ENCODE data around the gene RYR2.
"Not testable (repeated sequence)": the region's sequence is repeated elsewhere in the genome, so short reads cannot be mapped to it uniquely, and the experiment has no call there.

Gene RYR2

DNA sequence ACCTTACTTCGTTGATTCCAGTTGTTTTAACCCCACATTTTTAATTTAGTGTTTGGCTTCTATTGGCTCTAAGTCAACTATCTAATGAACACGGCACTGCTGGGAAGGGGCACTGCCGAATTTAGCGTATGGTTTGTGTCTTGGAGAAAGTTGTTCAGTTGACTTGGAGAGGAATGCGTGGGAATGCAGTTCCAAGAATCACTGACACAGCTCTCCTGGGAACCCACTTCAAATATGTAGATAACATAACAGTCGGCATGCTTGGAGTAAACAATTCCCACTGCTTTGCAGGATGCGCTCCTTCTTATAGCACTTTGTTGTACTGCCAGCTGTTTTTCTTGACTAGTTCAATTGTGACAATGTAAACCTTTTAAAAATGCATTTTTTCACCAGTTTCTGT, 104.3 kb downstream of the RYR2 start:
- in situ Hi-C loops (cut with MboI; ENCODE audit: low pct_unique_long_range_greater_than_20kb, low sequenced_read_pairs, unreplicated experiment), result no loop called here
- TF ChIP-seq CTCF (IDR thresholded peaks at IDR 0.05; ENCODE audit: extremely low read depth, insufficient read depth, missing control alignments), result no peak
- no peak for DNase-seq (ENCODE audit: low spot score)

DNA sequence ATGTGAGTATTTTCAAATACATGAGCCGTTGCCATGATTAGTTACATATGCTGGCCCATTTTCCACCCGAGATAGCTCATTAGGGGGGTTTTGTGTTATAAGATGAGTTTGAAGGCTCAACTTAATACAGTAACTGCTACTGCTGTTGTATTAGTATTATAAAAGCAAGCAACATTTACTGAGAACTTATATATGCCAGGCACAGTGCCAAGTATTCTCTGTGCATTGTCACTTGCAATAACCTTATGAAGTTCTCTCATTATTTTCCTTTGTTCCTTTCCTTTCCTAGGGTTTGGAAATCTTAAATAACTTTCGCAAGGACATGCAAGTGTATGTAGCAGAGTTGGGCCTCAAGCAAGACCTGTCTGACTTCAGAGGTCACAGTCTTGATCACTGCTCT, 107.9 kb downstream of the RYR2 start:
- in situ Hi-C loops (cut with MboI; ENCODE audit: low pct_unique_long_range_greater_than_20kb, low sequenced_read_pairs, unreplicated experiment), result no loop called here
- no peak for DNase-seq (ENCODE audit: low spot score)
- TF ChIP-seq CTCF (IDR thresholded peaks at IDR 0.05; ENCODE audit: extremely low read depth, insufficient read depth, missing control alignments), result no peak

DNA sequence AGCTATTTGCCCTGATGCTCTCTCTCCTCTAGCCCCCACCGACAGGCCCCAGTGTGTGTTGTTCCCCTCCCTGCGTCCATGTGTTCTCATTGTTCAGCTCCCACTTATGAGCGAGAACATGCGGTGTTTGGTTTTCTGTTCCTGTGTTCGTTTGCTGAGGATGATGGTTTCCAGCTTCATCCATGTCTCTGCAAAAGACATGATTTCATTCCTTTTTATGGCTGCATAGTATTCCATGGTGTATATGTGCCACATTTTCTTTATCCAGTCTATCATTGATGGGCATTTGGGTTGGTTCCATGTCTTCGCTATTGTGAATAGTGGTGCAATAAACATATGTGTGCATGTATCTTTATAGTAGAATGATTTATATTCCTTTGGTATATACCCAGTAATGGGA, 110.0 kb downstream of the RYR2 start:
- in situ Hi-C loops (cut with MboI; ENCODE audit: low pct_unique_long_range_greater_than_20kb, low sequenced_read_pairs, unreplicated experiment); DNase-seq (ENCODE audit: low spot score): not testable (repeated sequence)

GRCh38 chr1:237152506-237153335, 110.7 kb downstream of the RYR2 start:
- no peak for TF ChIP-seq CTCF (IDR thresholded peaks at IDR 0.05; ENCODE audit: extremely low read depth, insufficient read depth, missing control alignments)
- in situ Hi-C loops (cut with MboI; ENCODE audit: low pct_unique_long_range_greater_than_20kb, low sequenced_read_pairs, unreplicated experiment), result no loop called here
- DNase-seq (ENCODE audit: low spot score), result no peak

DNA sequence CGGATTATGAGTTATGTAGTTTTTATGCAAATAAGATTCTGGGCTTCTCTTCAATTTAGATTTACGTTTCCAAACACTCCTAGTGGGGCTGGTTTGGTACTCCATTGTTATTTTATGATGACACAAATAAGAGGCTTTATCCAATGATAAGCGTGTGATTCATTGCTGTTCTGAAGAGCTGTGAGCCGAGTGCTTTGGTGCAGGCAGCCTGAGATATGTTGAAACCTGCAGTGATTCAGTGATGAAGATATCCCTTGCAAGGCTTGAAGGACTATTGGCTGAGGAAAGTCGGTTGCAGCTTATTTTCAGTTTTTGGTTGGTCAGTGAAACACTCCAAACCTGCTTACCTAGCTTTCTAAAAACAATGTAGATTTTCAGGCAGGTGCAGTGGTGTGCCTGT, 112.2 kb downstream of the RYR2 start:
- no peak for DNase-seq (ENCODE audit: low spot score)
- no peak for TF ChIP-seq CTCF (IDR thresholded peaks at IDR 0.05; ENCODE audit: extremely low read depth, insufficient read depth, missing control alignments)
- in situ Hi-C loops (cut with MboI; ENCODE audit: low pct_unique_long_range_greater_than_20kb, low sequenced_read_pairs, unreplicated experiment), result no loop called here

DNA sequence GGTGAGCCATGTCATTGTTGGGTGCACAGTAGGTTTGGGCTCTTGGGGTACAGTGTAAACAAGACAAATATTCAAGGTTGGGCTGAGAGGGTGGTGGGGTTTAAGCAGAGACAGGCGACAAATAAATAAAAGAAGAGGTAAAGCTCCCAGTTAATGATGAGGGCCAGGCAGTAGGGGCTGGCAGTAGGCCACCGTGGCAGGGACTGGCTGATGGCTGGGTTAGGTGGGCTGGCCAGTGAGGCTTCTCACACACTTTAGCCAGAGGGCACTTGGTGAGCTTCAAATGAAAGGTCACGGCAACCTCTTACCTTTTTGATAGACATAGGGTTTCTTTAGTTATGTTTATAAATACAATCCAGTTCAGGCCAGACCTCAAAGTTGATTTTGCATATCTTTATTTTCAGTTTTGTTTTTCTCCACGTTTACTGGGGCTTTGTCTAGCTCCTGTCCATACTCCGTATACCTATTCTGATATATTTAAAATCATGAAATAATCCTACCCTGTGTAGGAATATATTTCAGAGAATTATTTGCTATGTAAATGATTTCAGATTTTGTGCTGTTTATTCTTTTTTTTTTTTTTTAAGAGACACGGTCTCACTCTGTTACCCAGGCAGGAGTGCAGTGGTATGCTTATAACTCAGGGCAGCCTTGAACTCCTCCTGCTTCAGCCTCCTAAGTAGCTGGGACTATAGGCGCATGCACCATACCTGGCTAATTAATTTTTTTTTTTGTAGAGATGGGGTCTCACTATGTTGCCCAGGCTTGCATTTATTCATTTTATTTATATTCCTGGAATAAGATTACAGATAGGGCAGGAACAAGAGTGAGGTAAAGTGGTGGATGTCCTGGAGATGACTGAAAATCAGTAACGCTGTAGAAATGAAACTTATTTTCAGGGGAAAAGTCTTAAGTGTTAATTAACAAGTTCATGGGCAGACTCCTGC, 122.7 kb downstream of the RYR2 start:
- no peak for DNase-seq (ENCODE audit: low spot score)
- no peak for TF ChIP-seq CTCF (IDR thresholded peaks at IDR 0.05; ENCODE audit: extremely low read depth, insufficient read depth, missing control alignments)
- in situ Hi-C loops (cut with MboI; ENCODE audit: low pct_unique_long_range_greater_than_20kb, low sequenced_read_pairs, unreplicated experiment), result no loop called here

DNA sequence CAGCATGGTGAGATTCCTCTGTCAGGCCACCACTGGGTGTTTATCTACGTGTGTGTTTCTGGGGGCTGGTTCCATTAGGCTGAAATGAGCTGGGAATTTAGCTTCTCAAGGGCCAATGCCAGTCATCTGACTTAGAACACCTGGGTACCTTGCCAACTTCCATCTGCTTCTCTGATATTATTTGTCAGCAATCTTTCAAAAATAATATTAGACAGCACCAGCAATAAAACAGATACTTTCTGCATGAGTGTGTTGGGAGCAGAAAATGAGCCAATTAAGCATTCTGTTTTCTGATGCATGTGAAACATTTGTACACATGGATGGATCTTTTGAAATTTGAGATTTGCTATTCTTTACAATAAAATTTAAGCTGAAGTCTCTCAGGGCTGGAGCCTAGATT, 124.1 kb downstream of the RYR2 start:
- TF ChIP-seq CTCF (IDR thresholded peaks at IDR 0.05; ENCODE audit: extremely low read depth, insufficient read depth, missing control alignments), result no peak
- no peak for DNase-seq (ENCODE audit: low spot score)
- in situ Hi-C loops (cut with MboI; ENCODE audit: low pct_unique_long_range_greater_than_20kb, low sequenced_read_pairs, unreplicated experiment), result no loop called here
